GM23338 (cell line): Measurements from ENCODE around the gene GAP43.

Experiments
- CREB1 ChIP-seq: fragments of 250-450 bp; sonication (Bioruptor Pico); IDR thresholded peaks from 2 replicates; pipeline ENCODE4 v1.5.0; 2020; ENCODE audit warnings: low read depth, mild to moderate bottlenecking, moderate library complexity
- CTCF ChIP-seq, 2 experiments: fragments of 200-600 bp in 1 of 2; sonication (generic) in 1 of 2; conservative IDR thresholded peaks; 2 replicates each; pipeline versions ENCODE4 v1.5.1 to v1.6.1; 2016 to 2017; ENCODE audit warnings: antibody characterized with exemption in 2 of 2, low read depth in 2 of 2, mild to moderate bottlenecking in 2 of 2, moderate library complexity in 1 of 2
- EZH2 ChIP-seq: fragments of 200-600 bp; sonication (generic); IDR thresholded peaks from one replicate; pipeline ENCODE4 v1.8.0; 2017; ENCODE audit warnings: antibody characterized with exemption, mild to moderate bottlenecking, low read depth; ENCODE audit not compliant: unreplicated experiment
- EZH2phosphoT487 ChIP-seq: fragments of 200-600 bp; sonication (generic); IDR thresholded peaks from one replicate; pipeline ENCODE4 v1.8.1; 2018; ENCODE audit warnings: antibody characterized with exemption; ENCODE audit not compliant: unreplicated experiment
- POLR2AphosphoS5 ChIP-seq: IDR thresholded peaks from 2 replicates; pipeline ENCODE4 v1.6.1; 2016; ENCODE audit warnings: antibody characterized with exemption, low read depth
- REST ChIP-seq: IDR thresholded peaks from one replicate; pipeline ENCODE4 v1.6.1; 2018; ENCODE audit warnings: antibody characterized with exemption; ENCODE audit not compliant: unreplicated experiment

GRCh38 chr3:115766587-115767482 is 143.5 kb downstream of the GAP43 start:
- TF ChIP-seq CTCF (conservative IDR thresholded peaks at IDR 0.05; ENCODE audit: low read depth in 2 of 2) (no peak), EZH2 (no peak), EZH2phosphoT487 (no peak), REST (no peak), CREB1 (CRISPR knock-in tag) (no peak), POLR2AphosphoS5 (no peak)
